ENCODE data around the gene AKR1C8.
"Not testable (repeated sequence)": the region's sequence is repeated elsewhere in the genome, so short reads cannot be mapped to it uniquely, and the experiment has no call there.

AKR1C8 gene

GRCh38 chr10:5184987-5185775 lies at the start of gene AKR1C8:
TSS of gene AKR1C8 (minus strand) at chr10:5185150. CDS start at chr10:5185104, 46 bp downstream.
- DNase-seq, result peak; percentile 28

DNA sequence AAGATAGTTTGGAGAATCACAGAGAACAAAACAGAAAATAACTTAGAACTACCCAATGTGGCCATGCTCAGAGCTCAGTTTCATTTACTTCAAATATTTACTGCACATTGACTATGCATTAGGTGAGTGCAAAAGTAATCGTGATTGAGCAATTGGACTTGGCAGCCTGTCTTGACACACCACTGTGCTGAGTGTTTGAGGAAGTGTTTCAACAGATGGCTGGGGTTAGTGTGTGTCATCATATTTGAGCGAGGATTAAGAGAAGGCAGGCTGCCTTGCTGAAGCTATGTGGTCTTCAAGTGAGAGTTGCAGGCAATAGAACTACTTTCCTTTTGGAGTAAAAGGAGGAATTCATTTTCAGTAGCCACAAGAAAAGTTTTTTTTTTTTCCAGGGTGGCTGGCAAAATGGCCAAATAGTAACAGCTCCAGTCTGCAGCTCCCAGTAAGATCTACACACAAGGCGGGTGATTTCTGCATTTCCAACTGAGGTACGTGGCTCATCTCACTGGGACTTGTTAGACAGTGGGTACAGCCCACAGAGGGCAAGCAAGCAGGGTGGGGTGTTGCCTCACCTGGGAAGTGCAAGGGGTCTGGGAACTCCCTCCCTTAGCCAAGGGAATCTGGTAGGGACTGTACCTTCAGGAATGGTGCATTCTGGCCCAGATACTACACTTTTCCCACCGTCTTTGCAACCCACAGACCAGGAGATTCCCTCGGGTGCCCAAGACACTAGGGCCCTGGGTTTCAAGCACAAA lies 49.3 kb upstream of the AKR1C8 start:
- DNase-seq, result peak; percentile 8

DNA sequence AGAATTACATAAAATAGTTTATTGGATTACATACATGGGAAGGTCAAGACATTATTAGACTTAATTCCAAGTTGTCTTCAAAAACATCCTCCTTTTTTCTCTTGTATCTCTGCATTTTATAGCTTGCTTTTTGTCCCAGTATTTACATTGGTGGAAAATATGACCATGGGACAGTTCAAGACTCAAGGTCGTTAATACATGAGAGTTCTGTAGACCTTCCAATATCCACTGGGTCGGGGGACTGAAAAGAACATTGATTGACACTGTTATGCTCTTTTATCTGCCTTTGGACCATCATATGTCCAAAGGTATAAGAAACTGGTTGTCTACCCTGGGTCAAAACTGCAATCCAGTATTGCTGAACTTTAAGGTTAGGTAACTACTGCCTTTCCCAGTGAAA lies 48.4 kb upstream of the AKR1C8 start:
- no peak for DNase-seq

GRCh38 chr10:5229019-5229418 lies 44.1 kb upstream of the AKR1C8 start:
- no peak for DNase-seq

- not testable (repeated sequence) for DNase-seq
Measured at GRCh38 chr10:5222942-5223341, 38.0 kb upstream of the AKR1C8 start.

- no peak for DNase-seq
Measured at GRCh38 chr10:5219262-5219661, 34.3 kb upstream of the AKR1C8 start.

DNA sequence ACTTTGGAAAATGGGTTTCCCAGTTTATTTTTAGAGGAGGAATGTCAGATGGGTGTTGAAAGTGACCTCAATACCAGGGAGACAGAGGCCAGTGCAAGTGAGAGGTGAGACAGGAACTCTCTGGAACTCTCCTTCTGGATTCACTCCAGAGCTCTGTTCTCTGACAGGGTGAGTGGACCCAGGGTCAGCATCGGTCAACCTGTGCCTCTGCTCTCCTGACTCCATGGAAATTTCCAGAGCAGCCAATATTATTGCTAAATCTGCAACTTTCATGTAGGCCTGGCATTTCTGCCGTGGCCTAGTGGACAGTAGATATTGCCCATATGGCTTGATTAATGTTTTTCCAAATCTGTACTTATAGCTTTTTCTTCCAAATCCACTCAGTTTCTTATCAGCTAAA lies 31.9 kb upstream of the AKR1C8 start:
- DNase-seq, result no peak

GRCh38 chr10:5211696-5212536 lies 27.0 kb upstream of the AKR1C8 start:
- DNase-seq, result no peak

GRCh38 chr10:5210261-5210660 lies 25.3 kb upstream of the AKR1C8 start:
- DNase-seq, result not testable (repeated sequence)

DNA sequence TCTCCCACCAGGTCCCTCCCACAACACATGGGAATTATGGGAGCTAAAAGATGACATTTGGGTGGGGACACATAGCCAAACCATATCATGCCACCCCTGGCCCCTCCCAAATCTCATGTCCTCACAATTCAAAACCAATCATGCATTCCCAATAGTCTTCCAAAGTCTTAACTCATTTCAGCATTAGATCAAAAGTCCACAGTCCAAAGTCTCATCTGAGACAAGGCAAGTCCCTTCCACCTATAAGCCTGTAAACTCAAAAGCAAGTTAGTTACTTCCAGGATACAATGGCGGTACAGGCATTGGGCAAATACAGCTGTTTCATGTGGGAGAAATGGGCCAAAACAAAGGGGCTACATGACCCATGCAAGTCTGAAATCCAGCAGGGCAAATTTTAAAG lies 24.8 kb upstream of the AKR1C8 start:
- not testable (repeated sequence) for DNase-seq

DNA sequence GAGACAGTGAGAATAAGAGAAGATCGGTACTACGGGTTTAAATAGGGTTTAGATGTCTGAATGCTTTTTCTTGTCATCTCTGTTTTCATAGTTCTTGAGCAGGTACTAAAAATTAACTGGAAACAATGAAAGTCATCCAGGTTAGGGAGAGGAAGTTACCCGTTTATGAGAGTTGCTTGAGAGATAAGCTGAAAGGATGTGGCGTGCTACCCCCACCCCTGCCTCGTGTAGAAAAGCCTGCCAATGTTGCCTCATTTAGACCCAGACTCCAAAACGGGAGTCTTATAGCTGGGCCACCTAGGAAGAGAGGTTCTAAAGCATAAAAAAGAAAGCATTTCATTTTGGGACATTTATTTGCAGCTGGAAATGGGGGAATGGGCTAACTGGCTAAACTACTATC lies 21.8 kb upstream of the AKR1C8 start:
- DNase-seq, result no peak

DNA sequence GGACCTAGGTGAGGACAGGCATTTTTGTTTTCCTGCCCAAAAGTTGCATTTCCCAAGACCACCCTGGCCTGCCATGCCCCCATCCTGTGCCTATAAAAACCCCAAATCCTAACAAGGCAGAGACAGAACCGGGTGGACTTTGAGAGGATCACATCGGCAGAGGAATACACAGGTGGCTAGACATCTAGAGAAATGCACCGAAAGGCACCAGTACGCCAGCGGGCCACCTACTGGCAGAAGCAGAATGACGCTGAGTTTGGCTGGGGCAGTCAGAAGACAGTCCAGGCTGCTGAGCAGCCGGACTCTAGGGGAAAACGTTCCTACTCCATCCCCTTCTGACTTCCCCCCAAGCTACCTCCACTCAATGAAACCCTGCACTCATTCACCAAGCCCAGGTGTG lies 14.4 kb upstream of the AKR1C8 start:
- no peak for DNase-seq

- DNase-seq, result no peak
Measured at GRCh38 chr10:5198386-5198785, 13.4 kb upstream of the AKR1C8 start.

DNA sequence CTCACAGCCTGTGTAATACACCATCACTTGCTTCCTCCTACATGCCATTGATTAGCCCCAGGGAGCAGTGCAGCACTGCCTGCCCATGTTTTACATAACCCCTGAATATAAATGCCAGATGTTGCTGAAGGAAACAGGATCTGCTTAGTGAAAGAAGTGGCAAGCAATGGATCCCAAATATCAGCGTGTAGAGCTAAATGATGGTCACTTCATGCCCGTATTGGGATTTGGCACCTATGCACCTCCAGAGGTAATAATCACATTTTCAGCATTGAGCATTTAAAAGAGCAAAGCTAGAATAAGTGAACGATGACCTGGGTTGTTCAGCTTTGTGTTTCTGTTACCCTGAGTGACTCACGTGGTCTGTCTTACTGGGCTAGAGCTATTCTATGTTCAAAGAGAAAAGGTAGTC lies 11.8 kb upstream of the AKR1C8 start, which contains the start of gene AKR1C4:
Gene AKR1C4 (plus strand): TSS at position 136 of the 412 bp plus-strand sequence. CDS start 31 bp downstream, at position 167.
- DNase-seq, result peak; percentile 4

GRCh38 chr10:5195727-5196374 lies 10.9 kb upstream of the AKR1C8 start:
- DNase-seq, result no peak

DNA sequence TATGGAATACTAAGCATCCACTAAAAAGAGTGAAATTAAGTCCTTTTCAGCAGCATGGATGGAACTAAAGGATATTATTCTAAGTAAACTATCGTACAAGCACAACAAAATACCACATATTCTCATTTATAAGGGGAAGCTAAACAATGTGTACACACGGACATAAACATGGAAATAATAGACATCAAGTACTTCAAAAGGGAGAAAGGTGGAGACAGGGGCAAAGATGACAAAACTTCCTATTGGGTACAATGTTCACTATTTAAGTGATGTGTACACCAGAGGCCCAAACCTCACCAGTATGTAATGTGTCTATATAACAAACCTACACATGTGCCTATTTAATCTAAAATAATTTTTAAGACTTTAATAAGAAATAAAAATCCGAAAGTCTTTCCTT lies 9.5 kb upstream of the AKR1C8 start:
- DNase-seq, result no peak

- DNase-seq, result no peak
Measured at GRCh38 chr10:5188358-5188757, 3.4 kb upstream of the AKR1C8 start.

DNA sequence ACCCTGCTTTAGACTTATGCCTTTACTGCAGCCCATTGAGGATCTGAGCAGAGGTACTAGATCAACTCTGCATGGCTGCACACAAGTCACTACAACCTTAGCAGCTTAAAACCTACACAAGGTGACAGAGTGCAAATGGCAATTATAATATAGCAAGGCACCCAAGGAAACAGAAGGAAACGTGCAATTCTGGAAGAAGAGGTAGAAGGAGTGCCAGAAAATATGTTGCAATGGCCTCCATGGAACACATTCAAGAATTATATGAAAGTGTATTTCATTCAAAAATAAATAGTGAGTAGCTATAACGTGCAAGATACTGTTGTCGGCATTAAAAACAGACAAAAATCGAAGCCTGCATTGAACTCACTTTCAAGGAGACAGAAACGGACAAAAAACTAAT lies 2.9 kb upstream of the AKR1C8 start:
- no peak for DNase-seq

DNA sequence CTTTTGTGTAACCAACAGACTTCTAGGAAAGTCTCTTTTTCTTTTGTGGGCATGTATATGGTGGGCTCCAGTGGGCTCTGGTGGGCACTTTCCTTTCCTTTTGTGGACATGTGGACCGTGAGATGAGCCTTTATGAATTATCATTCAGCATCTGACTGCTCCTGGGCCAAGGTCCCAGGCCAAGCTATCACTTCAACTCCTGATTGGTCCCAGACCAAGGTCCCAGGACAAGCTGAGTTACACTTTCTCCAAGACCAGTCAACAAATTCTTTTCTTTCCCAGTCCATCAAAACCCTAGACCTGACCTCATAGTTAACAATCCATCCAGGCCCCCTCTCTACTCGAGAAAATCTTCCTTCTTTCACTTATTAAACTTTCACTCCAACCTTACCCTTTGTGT lies 1.0 kb downstream of the AKR1C8 start:
- DNase-seq, result no peak

- DNase-seq, result not testable (repeated sequence)
Measured at GRCh38 chr10:5180503-5180902, 4.4 kb downstream of the AKR1C8 start.

DNA sequence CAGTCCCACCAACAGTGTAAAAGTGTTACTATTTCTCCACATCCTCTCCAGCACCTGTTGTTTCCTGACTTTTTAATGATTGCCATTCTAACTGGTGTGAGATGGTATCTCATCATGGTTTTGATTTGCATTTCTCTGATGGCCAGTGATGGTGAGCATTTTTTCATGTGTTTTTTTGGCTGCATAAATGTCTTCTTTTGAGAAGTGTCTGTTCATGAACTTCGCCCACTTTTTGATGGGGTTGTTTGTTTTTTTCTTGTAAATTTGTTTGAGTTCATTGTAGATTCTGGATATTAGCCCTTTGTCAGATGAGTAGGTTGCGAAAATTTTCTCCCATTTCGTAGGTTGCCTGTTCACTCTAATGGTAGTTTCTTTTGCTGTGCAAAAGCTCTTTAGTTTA lies 9.4 kb downstream of the AKR1C8 start:
- not testable (repeated sequence) for DNase-seq

GRCh38 chr10:5168897-5169420 lies 16.0 kb downstream of the AKR1C8 start:
- no peak for DNase-seq
